Jurkat, Clone E6-1 (cell line): ENCODE measurements around the gene TNFSF15. TPM values are rescaled to one million over a fixed set of nuclear protein-coding genes. Genes with fewer than 3 reads are reported as not detected.

Experiments used
- DNase-seq: peaks from one replicate; pipeline ENCODE4 v3.0.0-alpha.2; 2011; ENCODE audit warnings: low read depth, low spot score
- H3K4me3 ChIP-seq: 2 replicates; pipeline ENCODE4 v1.5.1; 2011; ENCODE audit warnings: mild to moderate bottlenecking, low read length, control low read depth, moderate library complexity
- polyA plus RNA-seq: library from polyadenylated mRNA; unstranded; fragments of >200 nt; gene quantifications from one replicate; pipeline ENCODE4 v1.2.1, GENCODE V29; 2012; ENCODE audit warnings: missing spikeins; ENCODE audit not compliant: insufficient read length, insufficient read depth

The TNFSF15 gene
- not detected for polyA plus RNA-seq

GRCh38 chr9:114805670-114806525, at the start of gene TNFSF15:
TNFSF15 (minus strand) TSS chr9:114806039; CDS start chr9:114806012, 27 bp downstream.
- H3K4me3 ChIP-seq = no peak within 1 kb of the TSS
- peak; percentile 28 for DNase-seq

- DNase-seq = no peak
- no peak overlapping the region for H3K4me3 ChIP-seq
These were observed 49.6 kb upstream of the TNFSF15 start for GRCh38 chr9:114855488-114855887.

DNA sequence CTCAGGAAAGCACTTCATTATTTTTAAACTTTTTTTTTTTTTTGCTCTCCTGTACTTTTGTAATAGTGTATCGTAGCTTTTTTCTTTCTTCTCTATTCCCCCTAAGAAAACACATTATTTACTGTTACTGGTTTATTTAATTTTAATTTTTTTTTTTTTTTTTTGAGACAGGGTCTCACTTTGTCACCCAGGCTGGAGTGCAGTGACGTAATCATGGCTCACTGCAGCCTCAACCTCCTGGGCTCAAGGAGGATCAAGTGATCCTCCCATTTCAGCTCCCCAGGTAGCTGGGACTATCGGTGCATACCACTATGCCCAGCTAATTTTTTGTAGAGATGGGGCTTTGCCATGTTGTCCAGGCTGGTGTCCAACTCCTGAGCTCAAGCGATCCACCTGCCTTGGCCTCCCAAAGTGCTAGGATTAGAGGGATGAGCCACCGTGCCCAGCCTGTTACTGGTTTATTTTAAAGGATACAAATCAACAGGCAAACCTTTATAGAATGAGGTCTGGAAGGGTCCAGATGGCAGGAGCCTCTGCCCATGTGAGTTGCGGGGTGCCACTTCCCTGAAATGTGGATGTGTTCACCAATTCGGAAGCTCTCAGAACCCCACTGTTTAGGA, 49.0 kb upstream of the TNFSF15 start:
- H3K4me3 ChIP-seq = no peak overlapping the region

GRCh38 chr9:114853071-114853855, 47.4 kb upstream of the TNFSF15 start:
- no peak for DNase-seq
- H3K4me3 ChIP-seq = no peak overlapping the region

More for the DNA sequence above, 49.0 kb upstream of the TNFSF15 start:
- no peak for DNase-seq

- no peak for DNase-seq
- no peak overlapping the region for H3K4me3 ChIP-seq
These were observed 46.3 kb upstream of the TNFSF15 start for GRCh38 chr9:114852050-114852594.

DNA sequence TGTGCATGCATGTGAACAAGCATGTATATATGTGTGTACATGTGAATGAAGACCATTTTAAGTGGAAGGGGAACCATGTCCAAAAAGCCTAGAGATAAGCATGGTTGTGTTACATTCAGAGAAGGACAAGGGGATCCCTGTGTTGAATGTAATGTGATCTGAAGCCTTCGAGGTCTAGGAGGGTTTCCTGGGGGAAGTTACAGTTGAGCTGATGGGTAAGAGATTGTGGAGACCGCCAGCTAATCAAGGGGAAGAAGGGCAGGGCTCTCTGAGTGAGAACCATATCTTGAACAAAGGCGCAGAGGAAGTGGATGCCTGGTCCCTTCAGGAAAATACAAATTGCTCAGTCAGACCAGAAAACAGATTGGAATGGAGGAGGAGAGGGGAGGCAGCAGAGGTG, 45.5 kb upstream of the TNFSF15 start:
- H3K4me3 ChIP-seq = no peak overlapping the region; the same call in 1 of the 2 replicates
- DNase-seq = peak; percentile 88

- DNase-seq = no peak
- no peak overlapping the region for H3K4me3 ChIP-seq
These were observed 45.0 kb upstream of the TNFSF15 start for GRCh38 chr9:114850871-114851270.

DNA sequence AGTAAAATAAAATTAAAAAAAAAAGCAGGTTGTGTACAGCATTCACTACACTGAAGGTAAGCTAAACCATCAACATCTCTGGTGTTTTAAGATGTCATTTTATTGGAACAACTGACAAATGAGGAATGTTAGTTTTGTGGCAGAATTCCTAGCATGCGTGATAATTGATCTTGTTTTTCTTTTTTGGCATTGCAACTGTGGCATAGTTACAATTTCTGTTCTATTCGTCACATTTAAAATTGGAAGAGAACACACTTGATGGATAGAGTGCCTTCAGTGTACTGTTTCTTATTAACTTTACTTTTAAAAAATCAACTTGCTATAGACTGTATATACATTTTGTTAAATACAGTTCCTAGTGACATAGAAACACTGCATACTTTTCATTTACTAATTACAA, 43.6 kb upstream of the TNFSF15 start:
- H3K4me3 ChIP-seq = no peak overlapping the region
- DNase-seq = no peak

- no peak for DNase-seq
- no peak overlapping the region for H3K4me3 ChIP-seq
These were observed 41.9 kb upstream of the TNFSF15 start for GRCh38 chr9:114847492-114848417.

GRCh38 chr9:114845373-114845772, 39.5 kb upstream of the TNFSF15 start:
- no peak for DNase-seq
- no peak overlapping the region for H3K4me3 ChIP-seq

DNA sequence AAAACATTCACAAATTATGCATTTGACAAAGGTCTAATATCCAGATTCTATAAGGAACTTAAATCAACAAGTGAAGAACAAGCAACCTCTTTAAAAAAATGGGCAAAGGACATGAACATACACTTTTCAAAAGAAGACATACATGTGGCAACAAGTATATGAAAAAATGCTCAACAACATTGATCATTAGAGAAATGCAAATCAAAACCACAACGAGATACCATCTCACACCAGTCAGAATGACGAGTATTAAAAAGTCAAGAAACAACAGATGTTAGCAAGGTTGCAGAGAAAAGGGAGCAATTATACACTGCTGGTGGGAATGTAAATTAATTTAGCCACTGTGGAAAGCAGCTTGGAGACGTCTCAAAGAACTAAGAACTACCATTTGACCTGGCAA, 38.9 kb upstream of the TNFSF15 start:
- DNase-seq = no peak
- no peak overlapping the region for H3K4me3 ChIP-seq

- DNase-seq = no peak
- no peak overlapping the region for H3K4me3 ChIP-seq
These were observed 32.1 kb upstream of the TNFSF15 start for GRCh38 chr9:114837923-114838322.

- H3K4me3 ChIP-seq = no peak overlapping the region
- no peak for DNase-seq
These were observed 30.9 kb upstream of the TNFSF15 start for GRCh38 chr9:114836769-114837168.

DNA sequence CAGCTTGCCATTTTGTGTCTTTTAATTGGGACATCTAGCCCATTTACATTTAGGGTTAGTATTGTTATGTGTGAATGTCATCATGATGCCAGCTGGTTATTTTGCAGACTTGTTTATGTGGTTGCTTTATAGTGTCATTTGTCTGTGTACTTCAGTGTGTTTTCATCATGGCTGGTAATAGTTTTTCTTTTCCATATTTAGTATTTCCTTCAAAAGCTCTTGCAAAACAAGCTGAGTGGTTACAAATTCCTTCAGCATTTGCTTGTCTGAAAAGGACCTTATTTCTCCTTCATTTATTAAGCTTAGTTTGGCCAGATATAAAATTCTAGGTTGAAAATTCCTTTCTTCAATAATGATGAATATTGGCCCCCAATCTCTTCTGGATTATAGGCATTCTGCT, 28.5 kb upstream of the TNFSF15 start:
- no peak for DNase-seq
- H3K4me3 ChIP-seq = no peak overlapping the region

GRCh38 chr9:114830546-114830945, 24.7 kb upstream of the TNFSF15 start:
- H3K4me3 ChIP-seq = no peak overlapping the region
- no peak for DNase-seq

GRCh38 chr9:114829574-114830440, 24.0 kb upstream of the TNFSF15 start:
- no peak overlapping the region for H3K4me3 ChIP-seq
- DNase-seq = no peak

- no peak for DNase-seq
- H3K4me3 ChIP-seq = no peak overlapping the region
These were observed 22.4 kb upstream of the TNFSF15 start for GRCh38 chr9:114828303-114828650.
